Endothelial cell of umbilical vein (primary cell): ENCODE measurements around the gene CFAP97D1. TPM values are rescaled to one million over a fixed set of nuclear protein-coding genes. Genes with fewer than 3 reads are reported as not detected.

Source experiments
- BruUV-seq: library from RNA; stranded (reverse); fragments of 400-500 nt; replicated peaks from 2 replicates; lab custom pipeline; 2021; lab: Mats Ljungman, UMichigan
- CTCF ChIA-PET: fragments of 300-600, 350-600 bp; sonication (Branson Sonifier 250); formaldehyde crosslinking; loops from one replicate; lab custom pipeline; 2021; ENCODE audit warnings: antibody characterized with exemption, inconsistent platforms; lab: Charles Lee
- POLR2A ChIA-PET: fragments of 300-600, 350-600 bp; sonication (Branson Sonifier 250); formaldehyde crosslinking; loops from one replicate; lab custom pipeline; 2021; ENCODE audit warnings: antibody characterized with exemption, inconsistent platforms; lab: Charles Lee
- DNase-seq: peaks from one replicate; pipeline ENCODE4 v3.0.0-alpha.2; 2011; ENCODE audit warnings: low read depth, low spot score
- FAIRE-seq: peaks from 2 replicates; lab custom pipeline; 2011; peaks lifted over from hg19 to GRCh38; lab: Jason Lieb, UNC
- H2AFZ ChIP-seq: 2 replicates; pipeline ENCODE4 v1.6.0; 2012; ENCODE audit warnings: low read depth, low read length, control low read depth, inconsistent platforms
- H3K27ac ChIP-seq: 2 replicates; pipeline ENCODE4 v1.5.1; 2011; ENCODE audit warnings: low read depth, mild to moderate bottlenecking, control low read depth, low read length, moderate library complexity; ENCODE audit not compliant: insufficient read depth
- H3K27me3 ChIP-seq, 2 experiments: 2 replicates each; pipeline versions ENCODE4 v1.6.0 to v1.6.1; 2011; ENCODE audit warnings: low read length in 2 of 2, mixed read lengths in 1 of 2; ENCODE audit not compliant: control insufficient read depth in 2 of 2, insufficient read depth in 2 of 2
- H3K36me3 ChIP-seq, 2 experiments: 2 replicates in 1 of 2; 3 replicates in 1 of 2; pipeline ENCODE4 v1.5.1; 2011; ENCODE audit warnings: low read length in 2 of 2, mild to moderate bottlenecking in 1 of 2, moderate library complexity in 1 of 2; ENCODE audit not compliant: control insufficient read depth in 2 of 2, insufficient read depth in 2 of 2; ENCODE audit errors: extremely low read depth in 1 of 2
- H3K4me1 ChIP-seq: 3 replicates; pipeline ENCODE4 v1.5.1; 2011; ENCODE audit warnings: mild to moderate bottlenecking, low read length; ENCODE audit not compliant: control insufficient read depth, insufficient read depth; ENCODE audit errors: extremely low read depth
- H3K4me2 ChIP-seq: 2 replicates; pipeline ENCODE4 v1.6.1; 2011; ENCODE audit warnings: low read length, control low read depth, mixed read lengths; ENCODE audit not compliant: insufficient read depth
- H3K4me3 ChIP-seq, 3 experiments: fragments of 200-600 bp in 1 of 3; sonication (generic), shearing (Covaris generic) in 1 of 3; replicated peaks in 1 of 3; 2 replicates each; pipeline ENCODE4 v1.5.1; 2011 to 2016; ENCODE audit warnings: control low read depth in 3 of 3, low read length in 3 of 3, mild to moderate bottlenecking in 2 of 3, inconsistent platforms in 1 of 3, low read depth in 1 of 3, moderate library complexity in 1 of 3; ENCODE audit not compliant: insufficient read depth in 1 of 3
- H3K79me2 ChIP-seq: 2 replicates; pipeline ENCODE4 v1.6.0; 2012; ENCODE audit warnings: low read length, inconsistent platforms; ENCODE audit not compliant: control insufficient read depth, insufficient read depth
- H3K9ac ChIP-seq: replicated peaks from 2 replicates; pipeline ENCODE3; 2011; ENCODE audit warnings: low read length, control low read depth; ENCODE audit not compliant: insufficient read depth; ENCODE audit errors: extremely low read depth
- H3K9me1 ChIP-seq: replicated peaks from 3 replicates; pipeline ENCODE4 v1.6.0; 2011; ENCODE audit warnings: mild to moderate bottlenecking, low read length; ENCODE audit not compliant: control insufficient read depth, insufficient read depth; ENCODE audit errors: extremely low read depth
- H3K9me3 ChIP-seq: replicated peaks from 2 replicates; pipeline ENCODE4 v1.5.1; 2012; ENCODE audit warnings: low read length, inconsistent platforms; ENCODE audit not compliant: control insufficient read depth, insufficient read depth
- H4K20me1 ChIP-seq: replicated peaks from 2 replicates; pipeline ENCODE3; 2011; ENCODE audit warnings: mild to moderate bottlenecking, low read length; ENCODE audit not compliant: control insufficient read depth, insufficient read depth; ENCODE audit errors: extremely low read depth
- FOS ChIP-seq: IDR thresholded peaks from 2 replicates; pipeline ENCODE4 v1.6.1; 2011; ENCODE audit warnings: mild to moderate bottlenecking, low read length, moderate library complexity, borderline replicate concordance; ENCODE audit not compliant: insufficient read depth
- GATA2 ChIP-seq: IDR thresholded peaks from 2 replicates; pipeline ENCODE4 v1.7.0; 2011; ENCODE audit warnings: low read depth, mild to moderate bottlenecking, moderate library complexity, mixed read lengths, low read length; ENCODE audit not compliant: insufficient read length, insufficient read depth
- JUN ChIP-seq: IDR thresholded peaks from 2 replicates; pipeline ENCODE4 v1.6.1; 2011; ENCODE audit warnings: borderline replicate concordance, low read depth; ENCODE audit not compliant: insufficient read length, insufficient read depth
- MAX ChIP-seq: IDR thresholded peaks from 2 replicates; pipeline ENCODE4 v1.6.1; 2011; ENCODE audit not compliant: insufficient read depth, insufficient read length
- dilution Hi-C: fragments of 300-500 bp; cut with MboI; formaldehyde crosslinking; loops from one replicate; pipeline ENCODE4 v1.15.0; 2019; ENCODE audit warnings: low sequenced_read_pairs; ENCODE audit not compliant: extremely low pct_ligation_motif_present
- intact Hi-C: fragments of 100-400 bp; cut with micrococcal nuclease; formaldehyde crosslinking; loops from one replicate; pipeline ENCODE4 v1.10.0; 2022
- polyA plus RNA-seq, 4 experiments: library from polyadenylated mRNA; depleted of rRNA in 3 of 4; stranded (reverse) in 3 of 4; unstranded in 1 of 4; fragments of >200 nt; gene quantifications; 2 replicates each; pipeline versions ENCODE4 v1.2.1 to v1.2.3, GENCODE V29; 2011 to 2012; ENCODE audit warnings: missing spikeins in 1 of 4
- total RNA-seq: library from RNA; stranded (reverse); gene quantifications from 2 replicates; pipeline ENCODE4 v1.2.3, GENCODE V29; 2021

Gene CFAP97D1
- total and polyA plus RNA-seq, 2 donors (not counting 3 experiments of a cell fraction or from before 2014, with no cell fraction given): not detected

- ChIA-PET CTCF (interaction anchor here (1.2 to 1.7 kb wide), 3 partner anchors 25 to 31 kb away, joined by 3 to 6 read pairs (median 4); no protein-coding TSS in a partner anchor), POLR2A (no interaction called here)
- dilution Hi-C loops: no loop called here
- Histone ChIP-seq H3K9ac (peak overlapping the region; percentile 26), H2AFZ (no peak overlapping the region), H4K20me1 (no peaks in the 10 kb centered on the region), H3K4me1 (peaks cover 14% of the 10 kb centered on the region), H3K4me2 (peak overlapping the region; percentile 50), H3K79me2 (no peaks in the 10 kb centered on the region), H3K36me3 (peaks cover 2 to 5% of the 10 kb centered on the region in 2 experiments), H3K9me3 (no peaks in the 10 kb centered on the region), H3K27ac (peak overlapping the region; percentile 46), H3K9me1 (no peaks in the 10 kb centered on the region), H3K27me3 (no peaks in the 10 kb centered on the region), H3K4me3 (no peak overlapping the region)
- FAIRE-seq (peak; percentile 93), DNase-seq (peak; percentile 63)
- BruUV-seq: no TSS peak
- intact Hi-C loops: no loop called here
- TF ChIP-seq JUN (no peak), GATA2 (no peak), MAX (no peak), FOS (peak; percentile 33)
Measured at GRCh38 chr17:43814714-43815113, 34.5 kb downstream of the CFAP97D1 start.

GRCh38 chr17:43816336-43817320 lies 36.4 kb downstream of the CFAP97D1 start:
- no peaks in the 10 kb centered on the region for H3K9me3 ChIP-seq
- peaks cover 2 to 5% of the 10 kb centered on the region in 2 experiments for H3K36me3 ChIP-seq
- H4K20me1 ChIP-seq: no peaks in the 10 kb centered on the region
- CTCF ChIA-PET: interaction anchor here (1.1 to 4.0 kb wide), 3 partner anchors 11 to 30 kb away, joined by 3 to 21 read pairs (median 6); partner anchors contain the start of gene CD300LG
- no peaks in the 10 kb centered on the region for H3K27me3 ChIP-seq
- no peak for TF ChIP-seq JUN
- H3K4me3 ChIP-seq: no peak overlapping the region
- no peak overlapping the region for H3K9ac ChIP-seq
- intact Hi-C loops: no loop called here
- dilution Hi-C loops: no loop called here
- no peak overlapping the region for H2AFZ ChIP-seq
- no peak for FAIRE-seq
- no peak overlapping the region for H3K27ac ChIP-seq
- no TSS peak for BruUV-seq
- H3K4me1 ChIP-seq: peaks cover 14% of the 10 kb centered on the region
- DNase-seq: no peak
- H3K79me2 ChIP-seq: no peaks in the 10 kb centered on the region
- no peaks in the 10 kb centered on the region for H3K9me1 ChIP-seq
- H3K4me2 ChIP-seq: no peak overlapping the region
- POLR2A ChIA-PET: no interaction called here
